GM18508 (cell line): ENCODE results near the gene ALDH1L2.

Experiments used
- ATAC-seq: cut with Tn5 transposase; IDR thresholded peaks from one replicate; pipeline ENCODE4 v1.9.1; 2021; ENCODE audit warnings: moderate number of reproducible peaks; ENCODE audit not compliant: insufficient read depth, unreplicated experiment

ALDH1L2 gene

DNA sequence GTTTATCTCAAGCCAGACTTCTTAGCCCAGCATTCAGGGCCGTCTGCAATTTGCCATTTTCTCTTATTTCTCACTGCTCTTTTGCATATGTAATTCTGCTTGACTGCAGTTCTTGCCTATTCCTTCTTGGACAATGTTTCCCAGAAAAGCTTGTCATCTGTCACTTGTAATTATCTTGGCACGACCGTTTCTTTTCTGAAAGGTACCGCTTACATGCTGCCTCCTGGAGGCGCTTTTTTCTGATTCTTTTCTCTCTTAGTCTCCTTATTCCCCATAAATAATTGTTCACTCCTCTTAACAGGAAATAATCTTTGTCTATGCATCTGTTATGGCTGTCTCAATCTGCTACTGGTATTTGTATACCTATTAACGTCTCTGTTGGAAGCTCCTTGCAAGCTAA is 1.2 kb upstream of the ALDH1L2 start:
- ATAC-seq, result no peak

DNA sequence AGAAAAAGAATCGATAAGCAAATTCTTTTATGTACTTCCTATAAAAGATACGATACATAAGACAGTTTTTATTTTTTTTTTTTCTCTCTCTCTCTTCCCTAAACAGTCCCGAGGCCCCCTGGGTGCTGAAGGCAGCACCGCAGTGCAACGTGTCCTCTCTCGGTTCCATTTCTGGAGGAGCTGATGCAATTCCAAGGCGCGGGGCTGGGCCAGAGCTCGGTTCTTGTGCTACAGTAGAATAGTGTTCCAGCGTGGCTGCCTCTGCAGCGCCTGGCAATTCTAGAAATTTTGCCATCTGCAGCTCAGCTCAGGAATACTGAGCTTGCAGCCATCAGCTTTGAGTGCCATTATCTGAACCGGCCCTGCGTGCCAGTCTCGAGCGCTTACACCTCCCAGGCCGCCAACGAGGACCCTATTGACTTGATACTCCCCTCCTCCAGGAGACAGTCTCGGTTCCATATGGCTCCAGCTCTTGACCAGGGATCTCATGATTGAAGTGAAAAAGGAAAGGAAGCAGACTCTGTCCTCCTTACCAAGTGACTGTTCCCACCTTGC is 630 bp downstream of the ALDH1L2 start:
- ATAC-seq, result no peak

DNA sequence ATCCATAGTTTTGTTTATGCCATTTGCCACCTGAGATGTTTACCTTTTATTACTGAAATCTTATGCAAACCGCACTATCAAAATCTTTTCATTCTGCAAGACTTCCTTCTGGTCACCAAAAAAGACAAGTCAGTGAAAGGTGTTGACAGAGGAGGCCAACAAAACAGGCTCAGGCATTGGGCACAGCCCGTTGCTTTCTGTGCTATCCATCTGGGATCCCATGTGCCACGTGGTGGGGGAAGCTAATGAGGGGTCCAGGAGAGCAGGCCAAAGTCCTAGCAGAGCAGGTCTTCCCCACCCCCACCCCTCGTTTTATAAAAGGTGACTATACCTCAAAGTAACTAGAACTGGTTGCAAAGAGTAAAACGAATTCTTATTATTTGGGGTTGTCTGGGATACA is 1.2 kb downstream of the ALDH1L2 start:
- ATAC-seq, result no peak

DNA sequence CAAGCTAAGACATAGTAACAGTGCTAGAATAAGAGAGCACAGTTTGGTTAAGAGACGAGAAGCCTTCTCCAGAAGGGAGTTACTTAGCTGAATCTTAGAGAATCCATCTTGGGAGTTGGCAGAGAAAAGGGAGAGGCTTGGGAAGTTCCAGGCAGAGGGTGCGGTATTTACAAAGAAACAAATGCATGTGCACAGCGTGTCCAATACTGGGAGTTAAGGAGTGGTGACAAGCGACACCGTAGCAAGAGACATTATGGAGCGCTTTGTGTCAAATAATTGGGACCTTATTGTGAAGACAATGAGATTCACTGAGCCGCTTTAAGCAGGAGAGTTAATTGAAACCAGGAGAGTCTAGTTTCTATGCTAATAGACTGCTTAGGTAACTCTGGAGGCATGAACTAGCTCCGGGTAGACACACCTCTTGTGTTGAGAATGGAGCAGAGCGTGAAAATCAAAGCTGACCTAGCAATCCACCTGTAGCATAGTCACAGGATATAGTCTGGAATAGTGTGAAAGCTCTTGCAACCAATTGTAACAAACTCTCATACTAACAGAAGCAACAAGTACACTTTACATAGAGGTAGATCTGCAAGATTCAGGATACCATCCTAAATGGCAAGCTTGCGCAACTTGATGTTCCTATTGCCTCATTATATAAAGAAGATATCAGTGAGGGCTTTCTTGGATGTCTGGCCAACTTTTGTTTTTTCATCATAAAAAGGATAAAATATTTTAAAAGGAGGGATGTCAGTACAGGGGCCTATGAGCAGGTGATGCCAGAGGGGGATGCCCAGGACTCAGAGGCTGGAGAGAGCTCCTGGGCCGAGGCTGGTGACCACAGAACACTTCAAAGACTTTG is 5.3 kb downstream of the ALDH1L2 start:
- no peak for ATAC-seq

DNA sequence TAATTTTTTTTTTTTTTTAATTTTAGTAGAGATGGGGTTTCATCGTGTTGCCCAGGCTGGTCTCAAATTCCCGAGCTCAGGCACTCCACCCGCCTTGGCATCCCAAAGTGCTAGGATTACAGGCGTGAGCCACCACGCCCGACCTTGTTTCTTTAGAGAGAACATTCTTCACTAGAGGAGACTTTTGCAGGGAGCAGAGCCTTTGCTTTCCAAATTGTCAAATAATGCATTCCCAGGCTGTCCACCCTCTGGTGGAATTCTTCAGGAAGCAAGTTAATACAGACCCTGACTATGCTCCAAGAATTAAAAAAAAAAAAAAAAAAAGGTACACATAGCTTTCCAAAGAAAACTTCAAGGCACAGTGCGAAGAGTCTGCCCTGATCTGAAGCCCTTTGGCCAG is 6.8 kb downstream of the ALDH1L2 start:
- no peak for ATAC-seq

DNA sequence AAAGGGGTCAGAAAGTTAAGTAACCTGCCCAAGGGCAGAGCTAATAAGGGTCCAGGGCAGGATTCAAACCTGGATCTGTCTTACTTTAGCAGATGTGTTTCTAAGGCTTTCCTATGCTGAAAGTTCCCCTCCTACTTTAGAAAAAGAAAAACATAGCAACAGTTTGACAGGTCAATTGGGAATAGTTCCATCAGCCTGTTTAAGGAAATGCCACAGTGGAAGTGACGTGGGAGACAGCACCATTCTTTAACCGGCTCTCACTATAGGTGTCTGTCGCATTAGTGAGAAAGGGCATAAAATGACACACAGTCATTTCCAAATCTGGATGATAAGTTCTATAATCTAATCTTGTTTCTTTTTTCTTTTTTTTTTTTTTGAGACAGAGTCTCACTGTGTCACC is 7.3 kb downstream of the ALDH1L2 start:
- no peak for ATAC-seq

DNA sequence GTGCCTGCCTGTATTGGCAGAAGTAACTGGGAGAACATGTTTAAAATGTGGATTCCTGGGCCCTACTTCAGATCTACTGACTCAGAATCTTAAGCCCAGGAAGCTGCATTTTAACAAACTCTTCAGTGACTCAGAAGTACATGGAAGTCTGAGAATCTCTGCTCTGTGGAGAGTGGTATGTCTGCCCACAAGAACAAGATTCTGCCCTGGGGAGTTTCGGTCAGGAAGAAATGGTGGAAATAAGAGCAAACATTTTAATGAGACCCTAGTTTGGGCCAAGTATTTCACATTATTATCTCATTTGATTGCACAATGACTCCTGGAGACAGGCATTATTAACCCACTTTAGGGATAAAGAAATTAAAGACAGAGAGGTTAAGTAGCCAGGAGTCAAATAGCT is 8.2 kb downstream of the ALDH1L2 start:
- no peak for ATAC-seq

DNA sequence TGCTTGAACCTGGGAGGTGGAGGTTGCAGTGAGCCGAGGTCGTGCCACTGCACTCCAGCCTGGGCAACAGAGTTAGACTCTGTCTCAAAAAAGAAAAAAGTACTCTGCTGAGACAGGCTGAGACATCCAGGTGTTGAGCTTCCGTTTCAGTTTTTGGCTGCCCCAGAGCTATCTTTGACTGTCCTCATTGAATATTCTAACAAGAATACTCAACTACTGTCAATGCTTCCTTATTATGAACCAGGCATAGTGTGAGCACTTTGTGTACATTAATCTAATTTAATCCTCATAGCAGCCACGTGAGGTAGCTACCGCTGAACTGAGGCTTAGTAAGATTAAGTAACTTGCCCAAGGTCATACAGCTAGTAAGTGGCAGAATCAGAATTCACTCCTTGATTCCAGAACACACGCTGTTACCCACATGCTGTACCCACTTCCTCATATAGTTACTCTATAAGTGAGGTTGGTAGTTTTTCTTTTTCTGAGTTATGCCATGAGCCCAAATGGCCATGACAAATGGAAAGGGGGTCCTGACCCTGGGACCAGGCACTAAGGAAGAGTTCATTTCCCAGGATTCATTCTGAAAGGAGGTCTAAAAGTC is 11.3 kb downstream of the ALDH1L2 start:
- ATAC-seq, result no peak

DNA sequence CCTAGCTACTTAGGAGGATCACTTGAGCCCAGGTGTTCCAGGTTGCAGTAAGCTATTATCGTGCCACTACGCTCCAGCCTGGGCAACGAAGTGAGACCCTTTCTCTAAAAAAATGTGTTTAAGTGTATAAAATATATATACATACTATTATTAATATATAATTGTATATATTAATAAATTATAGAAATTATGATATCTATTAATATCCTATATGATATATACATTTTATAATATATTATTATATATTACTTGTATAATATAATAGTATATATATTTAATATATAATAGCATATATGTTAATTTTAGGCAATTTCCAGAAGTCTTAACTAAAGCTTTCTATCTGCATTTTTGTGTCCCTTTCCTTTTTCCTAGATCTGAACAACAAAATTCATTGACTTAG is 12.3 kb downstream of the ALDH1L2 start:
- ATAC-seq, result no peak

DNA sequence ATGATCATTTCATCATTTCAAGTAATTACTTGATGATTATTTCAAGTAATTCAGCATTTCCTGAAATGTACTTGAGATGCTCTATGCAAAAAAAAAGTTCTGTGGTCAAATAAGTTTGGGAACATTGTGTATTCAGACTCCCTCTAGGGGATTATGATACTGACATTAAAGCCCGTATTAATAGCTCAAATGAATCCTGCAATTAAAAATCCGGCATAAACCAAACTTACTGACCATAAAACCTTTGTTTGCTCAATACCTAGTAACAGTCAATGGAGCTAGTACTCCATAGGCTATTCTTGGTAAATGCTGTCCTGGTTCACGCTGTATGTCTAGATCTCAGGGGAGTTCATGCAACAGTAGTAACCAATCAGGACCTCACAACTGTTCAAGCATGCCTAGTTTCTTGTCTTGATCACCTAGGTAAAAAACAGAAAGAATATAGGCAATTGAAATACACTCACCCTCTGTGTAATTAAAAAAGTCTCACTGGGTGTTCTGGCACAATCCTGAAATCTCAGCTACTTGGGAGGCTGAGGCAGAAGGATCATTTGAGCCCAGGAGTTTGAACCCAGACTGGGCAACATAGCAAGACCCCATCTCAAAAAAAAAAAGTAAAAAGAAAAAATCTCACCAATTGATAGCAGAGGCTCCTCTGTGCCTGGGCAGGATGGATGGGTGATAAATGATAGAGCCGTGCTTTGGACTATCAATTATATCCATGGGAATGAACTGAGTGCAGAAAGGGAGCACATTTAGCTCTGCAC is 14.1 kb downstream of the ALDH1L2 start:
- no peak for ATAC-seq

DNA sequence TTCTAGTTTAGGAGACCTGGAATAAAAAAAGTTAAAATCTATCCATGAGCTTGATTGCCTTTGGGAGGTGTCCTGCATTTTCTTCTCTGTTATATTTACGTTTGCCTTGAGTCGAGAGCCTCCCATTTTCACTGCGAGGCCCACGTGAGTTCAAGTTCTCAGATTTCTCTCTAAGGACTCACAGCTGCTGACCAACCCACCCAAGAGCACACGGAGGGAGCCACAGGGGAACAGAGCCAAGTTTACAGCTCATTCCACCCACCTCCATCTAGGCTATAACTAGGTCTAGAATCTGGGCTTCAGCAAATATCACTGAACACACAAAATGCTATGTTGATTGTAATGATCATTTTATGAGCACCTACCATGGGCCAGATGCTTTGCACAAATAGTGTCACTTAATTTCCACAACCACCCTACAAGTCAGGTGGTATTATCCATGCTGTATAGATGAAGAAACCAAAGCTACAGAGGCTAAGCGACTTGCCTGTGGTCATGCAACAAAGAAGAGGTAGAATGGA is 16.7 kb downstream of the ALDH1L2 start:
- ATAC-seq, result no peak

DNA sequence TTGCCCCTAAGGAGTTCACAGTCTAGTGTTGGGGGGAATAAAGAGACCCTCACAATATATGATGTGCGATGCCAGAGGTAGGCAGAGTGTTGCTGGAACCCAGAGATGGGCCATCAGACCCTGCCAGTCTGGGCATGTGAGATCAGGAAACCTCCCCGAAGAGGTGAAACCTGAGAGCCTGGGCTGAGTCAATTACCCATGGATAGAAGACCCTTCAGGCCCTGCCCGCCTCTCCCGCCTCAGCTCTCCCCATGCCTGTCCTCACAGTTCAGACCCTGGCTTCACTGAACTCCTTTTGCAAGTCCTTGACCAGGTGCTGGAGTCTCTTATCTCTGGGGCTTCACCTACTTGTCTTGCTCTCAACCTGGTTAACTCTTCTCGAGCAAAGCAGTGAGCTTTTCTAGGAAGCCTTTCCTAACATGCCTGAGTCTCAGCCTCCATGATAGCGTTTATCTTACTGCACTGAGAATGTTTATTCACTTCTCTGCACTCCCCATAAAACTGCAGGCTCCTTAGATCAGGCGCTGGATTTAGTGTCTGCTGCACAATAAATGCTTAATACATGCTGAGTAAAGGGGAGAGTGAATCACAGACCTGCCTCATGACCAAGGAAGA is 19.6 kb downstream of the ALDH1L2 start:
- no peak for ATAC-seq

DNA sequence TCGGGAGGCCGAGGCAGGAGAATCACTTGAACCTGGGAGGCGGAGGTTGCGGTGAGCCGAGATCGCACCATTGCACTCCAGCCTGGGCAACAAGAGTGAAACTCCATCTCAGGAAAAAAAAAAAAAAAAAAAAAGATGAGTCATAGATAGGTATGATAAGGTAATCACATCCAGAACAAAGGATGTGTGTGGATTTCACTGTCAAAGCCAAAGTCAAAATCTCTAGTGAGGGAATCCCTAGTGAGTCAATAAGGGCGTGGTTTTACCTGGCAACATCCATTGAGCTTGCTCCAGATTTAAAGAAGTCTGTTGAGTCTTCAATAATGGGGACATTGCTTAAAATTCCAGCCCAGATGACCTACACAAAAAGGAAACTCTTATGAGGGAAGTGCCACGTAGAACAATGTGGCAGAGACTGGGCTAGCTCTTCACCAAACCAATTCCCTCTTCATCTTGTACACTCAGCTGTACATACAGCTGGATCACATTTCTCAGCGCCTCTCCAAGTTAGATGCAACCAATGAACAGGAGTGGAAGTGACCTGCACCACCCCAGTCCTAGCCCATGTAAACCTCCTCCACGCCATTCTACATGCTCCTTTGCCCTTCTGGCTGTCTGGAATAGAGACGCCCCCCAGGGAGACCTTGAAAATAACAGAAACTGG is 23.4 kb downstream of the ALDH1L2 start:
- ATAC-seq, result no peak

DNA sequence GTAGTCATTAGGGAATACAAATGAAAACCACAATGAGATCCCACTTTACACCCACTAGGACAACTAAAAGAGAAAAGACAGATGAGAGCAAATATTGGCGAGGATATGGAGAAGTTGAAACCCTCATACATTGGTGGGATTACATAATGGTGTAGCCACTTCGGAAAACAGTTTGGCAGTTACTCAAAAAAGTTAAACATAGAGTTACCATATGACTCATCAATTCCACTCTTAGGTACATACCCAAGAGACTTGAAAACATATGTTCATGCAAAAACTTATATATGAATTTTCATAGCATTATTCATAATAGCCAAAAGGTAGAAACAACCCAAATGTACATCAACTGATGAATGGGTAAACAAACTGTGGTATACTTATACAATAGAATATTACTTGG is 27.1 kb downstream of the ALDH1L2 start:
- no peak for ATAC-seq

DNA sequence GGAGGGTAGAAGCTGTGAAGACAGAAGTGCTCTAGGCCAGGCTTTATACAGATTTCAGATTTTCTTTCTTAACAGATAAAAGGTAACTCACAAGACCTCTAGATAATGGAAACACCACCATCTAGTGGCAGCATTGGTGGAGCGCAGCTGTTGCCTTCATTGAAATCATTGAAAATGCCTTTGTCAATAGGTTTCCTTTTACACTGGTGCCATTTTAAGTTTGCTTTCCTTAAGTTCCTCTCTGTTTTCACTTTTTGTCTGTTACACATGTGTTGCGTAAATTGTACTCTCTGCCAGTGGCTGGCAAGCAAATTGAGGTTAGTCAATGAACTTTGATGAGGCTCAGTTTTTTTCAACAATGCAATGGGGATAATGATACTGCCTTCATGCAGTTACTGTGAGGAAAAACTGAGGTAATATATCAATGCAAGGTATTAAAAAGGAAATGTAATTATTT is 31.1 kb downstream of the ALDH1L2 start:
- ATAC-seq, result no peak

DNA sequence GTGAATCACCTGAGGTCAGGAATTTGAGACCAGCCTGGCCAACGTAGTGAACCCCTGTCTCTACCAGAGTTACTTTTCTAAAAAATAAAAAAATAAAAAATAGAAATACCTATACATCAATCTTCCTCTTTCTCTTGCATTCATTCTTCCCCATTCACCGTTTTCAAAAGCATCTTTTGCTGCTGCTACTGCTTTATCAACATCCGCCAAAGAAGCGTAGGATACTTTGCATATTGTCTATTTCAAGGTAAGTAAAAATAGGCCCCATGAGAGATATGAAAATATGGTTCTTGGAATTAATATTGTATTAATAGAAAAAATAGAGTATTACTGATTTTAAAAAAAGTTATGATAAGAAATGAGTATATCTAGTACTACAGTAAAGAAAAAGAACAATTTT is 32.3 kb downstream of the ALDH1L2 start:
- ATAC-seq, result no peak

DNA sequence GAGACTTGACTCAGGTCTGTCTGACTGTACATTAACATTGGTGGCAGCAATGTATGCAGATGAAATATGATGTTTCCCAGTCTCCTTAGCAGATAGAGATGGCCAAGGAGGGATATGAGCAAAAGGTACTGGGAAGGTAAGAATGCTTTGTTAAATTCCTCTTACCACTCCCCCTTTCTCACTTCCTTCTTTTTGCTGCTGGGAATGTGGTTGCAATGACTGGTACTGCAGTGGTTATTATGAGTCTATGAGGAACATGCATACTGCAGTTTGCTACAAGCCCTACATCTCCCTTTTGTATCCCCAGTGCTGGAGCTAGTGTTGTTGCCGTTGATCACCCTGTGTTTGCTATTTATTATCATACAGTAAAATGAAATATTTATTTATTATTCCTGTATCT is 35.9 kb downstream of the ALDH1L2 start:
- ATAC-seq, result no peak

DNA sequence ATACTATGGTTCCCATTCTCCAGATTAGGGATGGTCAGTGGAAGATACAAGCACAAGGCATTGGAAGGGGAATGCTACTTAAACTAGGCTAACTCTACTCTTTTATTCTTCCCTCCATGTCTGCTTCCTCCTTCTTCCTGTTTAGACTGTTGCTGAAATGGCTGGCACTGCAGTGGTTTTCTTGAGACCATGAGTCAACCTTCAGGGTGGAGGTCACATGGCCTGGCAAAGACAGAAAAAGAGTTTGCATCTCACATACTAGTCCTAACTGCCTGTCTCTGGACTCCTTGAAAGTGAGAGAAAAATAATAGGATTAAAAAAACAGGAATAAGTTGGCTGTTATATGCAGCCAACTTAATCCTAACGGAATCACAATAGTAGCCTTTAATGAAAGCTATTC is 37.0 kb downstream of the ALDH1L2 start:
- no peak for ATAC-seq

DNA sequence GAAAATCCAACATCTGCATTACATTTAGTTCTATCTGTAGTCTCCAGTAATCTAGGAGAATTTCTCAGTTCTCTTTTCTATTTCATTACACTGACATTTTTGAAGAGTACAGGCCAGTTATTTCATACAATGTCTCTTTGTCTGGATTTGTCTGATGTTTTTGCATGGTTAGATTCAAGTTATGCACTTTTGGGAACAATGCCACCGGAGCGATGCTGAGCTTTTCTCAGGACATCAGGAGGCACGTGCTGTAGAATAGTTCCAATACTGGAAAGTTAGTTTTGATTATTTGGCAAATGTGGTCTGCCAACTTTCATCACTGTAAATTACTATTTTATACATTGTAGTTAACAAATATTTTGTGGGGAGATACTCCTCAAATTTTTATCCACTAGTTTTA is 43.1 kb downstream of the ALDH1L2 start:
- no peak for ATAC-seq

DNA sequence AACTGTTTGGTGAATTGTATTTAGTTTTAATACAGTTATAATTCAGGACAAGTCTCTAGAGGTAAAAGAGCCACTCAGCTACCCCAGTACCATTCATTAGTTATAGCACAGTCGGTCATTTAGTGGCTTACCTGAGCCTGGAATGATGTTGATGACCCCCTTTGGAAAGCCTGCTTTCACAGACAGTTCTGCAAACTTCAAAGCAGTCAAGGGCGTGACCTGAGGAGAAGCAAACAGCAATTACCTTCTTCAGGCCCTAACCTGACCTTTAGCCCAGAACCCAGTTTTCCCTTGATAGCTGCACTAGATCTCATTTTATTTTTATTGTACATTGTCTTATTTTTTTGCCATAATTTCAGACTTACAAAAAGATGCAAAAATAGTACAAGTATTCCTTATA is 43.8 kb downstream of the ALDH1L2 start:
- no peak for ATAC-seq
